GM18519 (cell line): ENCODE measurements around the gene PRKN.
"Not testable (repeated sequence)": the region's sequence is repeated elsewhere in the genome, so short reads cannot be mapped to it uniquely, and the experiment has no call there.

ENCODE experiments used
- ATAC-seq: cut with Tn5 transposase; IDR thresholded peaks from one replicate; pipeline ENCODE4 v1.9.1; 2021; ENCODE audit warnings: mild to moderate bottlenecking, moderate library complexity; ENCODE audit not compliant: unreplicated experiment, low FRiP score

Gene PRKN

GRCh38 chr6:161837854-161838253 lies 889.7 kb downstream of the PRKN start:
- ATAC-seq: no peak

DNA sequence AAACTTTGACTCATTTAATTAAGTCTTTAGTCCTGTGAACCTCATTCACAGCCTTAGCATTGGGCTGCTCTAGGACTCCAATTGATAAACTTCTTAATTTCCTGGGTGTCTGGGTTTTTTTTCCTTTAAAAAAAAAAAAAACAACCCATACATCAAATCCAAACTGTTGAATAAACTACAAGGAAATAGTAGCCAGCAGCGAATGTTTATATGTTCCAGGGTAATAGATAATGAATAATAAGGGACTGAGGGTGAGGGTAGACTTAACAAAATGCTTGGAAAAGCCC lies 890.2 kb downstream of the PRKN start:
- no peak for ATAC-seq

DNA sequence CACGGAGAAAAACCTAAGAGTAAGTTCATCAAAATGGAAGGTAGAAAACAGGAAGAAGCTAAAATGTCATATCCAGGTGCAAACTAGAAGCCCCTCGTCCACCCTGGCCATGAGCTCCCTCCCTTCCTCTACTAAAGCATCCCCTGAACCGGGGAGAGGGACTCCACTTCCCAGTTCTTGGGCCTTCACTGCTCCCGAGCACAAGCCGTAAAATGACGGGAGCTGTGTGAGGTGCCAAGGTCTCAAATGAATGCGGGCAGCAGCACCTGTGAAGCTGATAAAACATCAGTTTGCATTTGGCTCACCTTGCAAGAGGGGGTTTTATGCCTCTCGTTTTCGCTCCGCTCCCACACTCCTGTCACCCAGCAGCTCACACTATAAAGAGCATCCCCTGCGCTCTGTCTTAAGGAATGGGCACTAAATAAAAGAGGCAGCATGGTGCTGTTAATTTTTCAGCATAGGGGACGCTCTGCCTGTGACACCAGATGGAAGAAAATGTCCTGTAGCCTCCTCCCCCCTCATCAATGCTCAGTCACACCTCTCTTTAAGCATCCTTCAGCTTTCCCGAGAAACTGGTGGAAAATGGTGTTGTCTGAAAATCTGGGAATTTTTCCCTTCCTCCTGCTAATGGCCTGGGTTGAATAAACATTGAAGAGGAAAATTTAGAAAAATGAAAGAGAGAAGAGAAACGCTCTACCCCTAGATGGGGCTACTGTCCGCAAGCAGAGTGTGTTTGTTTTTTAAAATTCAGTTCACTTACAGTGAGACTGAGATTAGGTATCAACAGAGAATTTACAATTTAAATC lies 890.7 kb downstream of the PRKN start:
- no peak for ATAC-seq

GRCh38 chr6:161835500-161836215 lies 891.9 kb downstream of the PRKN start:
- ATAC-seq: no peak

GRCh38 chr6:161834426-161834825 lies 893.1 kb downstream of the PRKN start:
- ATAC-seq: no peak

DNA sequence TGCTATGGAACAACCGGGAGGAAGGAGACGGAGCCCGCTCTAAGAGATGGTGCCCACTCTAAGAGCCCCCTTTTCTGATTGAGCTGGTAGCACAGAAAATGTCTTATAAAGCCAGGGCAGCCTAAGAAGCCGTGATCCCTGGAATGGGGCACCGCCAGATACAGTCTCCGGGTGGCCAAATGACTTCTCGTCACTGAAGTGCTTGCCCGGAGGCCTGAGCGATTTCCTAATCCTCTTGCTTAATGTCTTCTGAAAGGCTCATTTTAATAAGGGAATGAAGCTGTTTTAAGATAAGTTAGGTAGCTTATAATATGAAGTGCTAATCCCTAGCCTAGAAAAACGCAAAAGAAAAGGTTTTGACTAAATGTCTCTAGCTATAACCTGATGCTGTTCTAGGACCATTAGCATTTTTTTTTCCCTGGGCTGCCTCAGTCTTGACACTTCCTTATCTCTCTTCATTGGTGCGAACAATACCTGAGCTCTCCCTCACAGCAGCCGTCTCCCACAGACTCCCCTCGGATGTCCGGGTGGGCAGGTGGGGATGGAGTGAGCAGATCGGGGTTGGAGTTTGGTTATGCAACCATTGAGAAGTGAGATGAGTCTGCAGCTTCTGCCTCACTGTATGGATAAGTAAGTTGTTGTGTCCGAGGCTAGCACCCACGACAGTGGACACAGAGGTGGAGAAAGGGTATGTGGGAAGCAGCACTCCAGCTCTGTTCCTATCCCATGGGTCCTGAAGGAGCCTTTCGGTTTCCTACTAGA lies 894.3 kb downstream of the PRKN start:
- ATAC-seq: no peak

DNA sequence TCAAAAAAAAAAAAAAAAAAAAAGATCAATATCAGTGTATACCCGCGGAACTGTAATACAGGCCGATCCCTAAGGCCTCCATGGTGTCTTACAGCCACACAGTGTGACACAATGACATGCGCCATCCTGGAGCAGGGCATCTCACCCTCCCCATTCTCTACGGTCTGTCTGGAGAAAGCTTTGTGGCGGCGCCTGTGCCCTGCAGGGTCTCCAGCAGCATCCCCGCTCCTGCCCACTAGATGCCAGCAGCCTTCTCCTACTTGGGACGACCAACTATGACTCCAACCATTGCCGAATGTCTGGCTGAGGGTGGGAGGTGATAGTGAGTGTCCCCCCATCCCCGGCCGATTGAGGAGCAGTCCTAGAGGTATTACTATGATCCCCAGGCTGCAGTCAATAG lies 894.9 kb downstream of the PRKN start:
- ATAC-seq: no peak

GRCh38 chr6:161830866-161831616 lies 896.5 kb downstream of the PRKN start:
- no peak for ATAC-seq

GRCh38 chr6:161829291-161829729 lies 898.3 kb downstream of the PRKN start:
- ATAC-seq: no peak

DNA sequence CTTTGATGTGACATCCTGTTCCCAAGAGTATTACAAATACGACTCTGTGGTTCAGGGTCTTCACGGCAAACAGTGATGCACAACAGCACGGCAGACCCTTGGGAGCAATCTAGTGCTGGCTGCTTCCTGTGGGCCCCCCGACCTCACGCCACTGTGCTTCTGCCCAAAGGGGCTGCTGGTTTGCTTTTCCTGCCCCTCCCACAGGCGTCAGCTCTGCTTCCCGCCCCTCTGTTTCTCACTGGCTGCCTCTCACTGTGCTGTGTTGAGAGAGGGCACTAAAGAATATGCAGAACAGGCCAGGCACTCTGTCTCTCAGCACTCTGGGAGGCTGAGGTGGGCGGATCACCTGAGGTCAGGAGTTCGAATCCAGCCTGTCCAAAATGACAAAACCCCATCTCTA lies 899.2 kb downstream of the PRKN start:
- ATAC-seq: no peak

GRCh38 chr6:161826512-161826911 lies 901.1 kb downstream of the PRKN start:
- ATAC-seq: no peak

DNA sequence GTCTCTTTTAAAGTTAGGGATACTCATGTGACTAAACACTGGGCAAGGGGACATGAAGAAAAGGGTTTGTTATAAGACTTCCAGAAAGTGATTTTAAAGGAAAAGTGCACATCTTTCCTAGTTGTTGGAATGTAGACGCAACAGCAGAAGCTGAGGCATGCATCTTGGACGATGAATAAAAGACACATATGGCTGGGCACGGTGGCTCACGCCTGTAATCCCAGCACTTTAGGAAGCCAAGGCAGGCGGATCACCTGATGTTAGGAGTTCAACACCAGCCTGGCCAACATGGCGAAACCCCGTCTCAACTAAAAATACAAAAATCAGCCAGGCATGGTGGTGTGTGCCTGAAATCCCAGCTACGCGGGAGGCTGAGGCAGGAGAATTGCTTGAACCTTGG lies 905.4 kb downstream of the PRKN start:
- not testable (repeated sequence) for ATAC-seq

DNA sequence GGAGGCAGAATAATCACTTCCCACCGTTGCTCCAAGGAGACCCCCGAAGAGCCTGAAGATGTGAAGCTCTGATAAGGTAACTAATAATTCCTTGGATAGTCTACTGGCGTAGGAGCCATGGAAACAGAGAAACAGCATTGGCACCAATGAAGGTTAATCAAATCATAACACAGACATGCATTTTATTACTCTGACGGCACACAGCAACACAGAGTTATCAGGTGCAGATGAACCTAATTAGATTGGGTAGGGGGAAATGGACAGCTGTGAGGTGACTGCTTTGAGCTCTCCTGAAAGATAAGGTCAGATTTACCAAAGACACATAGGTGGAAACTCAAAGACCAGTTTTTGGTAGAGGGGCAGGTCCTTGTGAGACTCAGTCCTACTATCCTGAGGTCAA lies 909.7 kb downstream of the PRKN start:
- ATAC-seq: no peak

DNA sequence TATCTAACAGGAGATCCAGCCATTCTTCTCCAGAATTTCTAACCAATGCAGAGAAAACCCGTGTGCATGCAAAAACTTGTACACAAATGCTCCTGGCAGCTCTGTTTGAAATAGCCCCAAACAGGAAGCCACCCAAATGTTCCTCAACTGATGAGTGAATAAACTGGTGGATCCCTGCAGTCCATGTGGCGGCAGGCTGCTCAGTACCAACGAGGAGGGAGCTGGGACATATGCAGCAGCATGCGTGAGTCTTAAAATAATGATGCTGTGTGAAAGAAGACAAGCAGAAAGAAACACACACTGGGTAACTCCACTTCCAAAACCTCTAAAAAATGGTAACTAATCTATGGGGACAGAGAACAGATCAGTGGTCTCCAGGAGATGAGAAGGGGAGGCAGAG lies 911.6 kb downstream of the PRKN start:
- ATAC-seq: no peak

- ATAC-seq: no peak
These were observed 914.4 kb downstream of the PRKN start for GRCh38 chr6:161813156-161813555.

- no peak for ATAC-seq
These were observed 917.6 kb downstream of the PRKN start for GRCh38 chr6:161809971-161810370.

DNA sequence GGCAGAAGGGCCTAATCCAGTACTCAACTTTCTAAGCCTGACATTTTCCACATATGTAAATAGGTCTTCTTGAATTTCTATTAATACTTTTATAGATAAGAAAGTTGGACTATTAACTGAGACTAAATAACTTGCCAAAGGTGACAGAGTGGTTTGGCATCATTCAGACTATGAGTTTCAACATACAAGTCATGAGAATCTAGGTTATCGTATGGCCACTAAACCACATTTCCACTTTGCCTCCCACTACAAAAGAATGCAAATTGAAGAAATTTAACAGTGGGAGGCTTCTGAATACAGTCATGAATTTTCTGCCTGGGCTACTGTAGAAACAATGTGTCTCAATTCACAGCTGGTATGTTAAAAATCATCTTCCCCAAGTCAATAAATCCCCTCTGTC lies 922.7 kb downstream of the PRKN start:
- no peak for ATAC-seq

DNA sequence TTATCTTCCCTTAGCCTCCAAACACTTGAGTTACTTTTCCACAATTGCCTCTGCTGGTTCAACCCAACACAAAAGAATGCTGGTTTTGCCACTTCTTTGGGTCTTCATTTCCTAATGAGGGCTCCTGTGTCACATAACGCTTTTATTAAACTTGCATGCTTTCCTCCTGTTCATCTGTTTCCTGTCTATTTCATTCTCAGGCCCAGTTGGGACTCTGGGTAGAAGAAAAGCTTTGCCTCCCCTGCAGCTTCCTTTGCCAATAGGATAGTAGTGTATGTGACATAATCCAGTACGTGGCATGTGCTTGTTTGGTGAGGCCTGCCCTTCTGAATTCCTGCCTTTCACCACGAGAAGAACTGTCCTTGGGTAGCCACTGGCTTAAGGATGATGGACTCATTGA lies 924.4 kb downstream of the PRKN start:
- ATAC-seq: no peak

DNA sequence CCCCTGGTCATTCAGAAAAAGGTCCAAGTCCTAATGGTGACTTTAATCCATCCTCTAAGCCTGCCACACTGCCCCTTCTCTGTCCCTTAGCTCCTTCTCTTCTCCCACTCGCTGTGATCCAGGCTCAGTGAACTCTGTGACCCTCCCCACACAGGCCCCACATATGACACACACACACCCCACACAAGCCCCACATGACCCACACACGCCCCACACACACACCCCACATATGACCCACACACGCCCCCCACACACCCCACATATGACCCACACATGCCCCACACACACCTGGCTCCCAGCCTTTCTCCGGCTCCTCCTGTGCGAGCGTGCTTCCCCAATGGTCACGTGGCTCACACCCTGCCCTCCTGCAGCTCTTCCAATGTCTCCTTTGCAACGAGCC lies 925.3 kb downstream of the PRKN start:
- no peak for ATAC-seq

GRCh38 chr6:161798844-161799394 lies 928.6 kb downstream of the PRKN start:
- no peak for ATAC-seq
